OCI-LY3 (cell line): ENCODE data around the gene LIME1.

ENCODE experiments used
- EZH2phosphoT487 ChIP-seq: fragments of 200-600 bp; shearing (Covaris generic); IDR thresholded peaks from 2 replicates; pipeline ENCODE4 v1.6.1; 2018; ENCODE audit warnings: antibody characterized with exemption, mixed run types, low read depth
- TF ChIP-seq, protein P1 (sequence below): fragments of 200-600, 300-600 bp; sonication (generic); IDR thresholded peaks from 2 replicates; pipeline ENCODE4 v1.5.1; 2014; ENCODE audit warnings: antibody characterized with exemption, low read length, low read depth

DNA sequence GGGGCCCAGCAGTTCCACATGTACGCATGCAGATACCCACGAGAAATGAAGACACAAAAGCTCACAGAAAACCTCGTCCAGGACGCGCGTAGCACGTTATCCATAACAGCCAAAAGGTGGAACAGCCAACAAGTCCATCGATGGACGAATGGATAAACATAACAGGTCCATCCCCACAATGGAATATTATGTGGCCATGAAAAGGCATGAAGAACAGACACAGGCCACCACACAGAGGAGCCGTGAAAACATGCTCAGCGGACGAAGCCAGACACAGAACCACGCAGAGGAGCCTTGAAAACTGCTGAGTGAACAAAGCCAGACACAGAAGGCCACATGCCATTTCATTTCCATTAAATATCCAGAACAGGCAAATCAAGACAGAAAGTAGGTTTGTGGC lies 41.1 kb downstream of the LIME1 start:
- TF ChIP-seq, protein P1, sequence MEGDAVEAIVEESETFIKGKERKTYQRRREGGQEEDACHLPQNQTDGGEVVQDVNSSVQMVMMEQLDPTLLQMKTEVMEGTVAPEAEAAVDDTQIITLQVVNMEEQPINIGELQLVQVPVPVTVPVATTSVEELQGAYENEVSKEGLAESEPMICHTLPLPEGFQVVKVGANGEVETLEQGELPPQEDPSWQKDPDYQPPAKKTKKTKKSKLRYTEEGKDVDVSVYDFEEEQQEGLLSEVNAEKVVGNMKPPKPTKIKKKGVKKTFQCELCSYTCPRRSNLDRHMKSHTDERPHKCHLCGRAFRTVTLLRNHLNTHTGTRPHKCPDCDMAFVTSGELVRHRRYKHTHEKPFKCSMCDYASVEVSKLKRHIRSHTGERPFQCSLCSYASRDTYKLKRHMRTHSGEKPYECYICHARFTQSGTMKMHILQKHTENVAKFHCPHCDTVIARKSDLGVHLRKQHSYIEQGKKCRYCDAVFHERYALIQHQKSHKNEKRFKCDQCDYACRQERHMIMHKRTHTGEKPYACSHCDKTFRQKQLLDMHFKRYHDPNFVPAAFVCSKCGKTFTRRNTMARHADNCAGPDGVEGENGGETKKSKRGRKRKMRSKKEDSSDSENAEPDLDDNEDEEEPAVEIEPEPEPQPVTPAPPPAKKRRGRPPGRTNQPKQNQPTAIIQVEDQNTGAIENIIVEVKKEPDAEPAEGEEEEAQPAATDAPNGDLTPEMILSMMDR: no peak
- TF ChIP-seq EZH2phosphoT487: no peak
